ENCODE measurements around the gene CALCR. TPM values are rescaled to one million over a fixed set of nuclear protein-coding genes. Genes with fewer than 3 reads are reported as not detected.

Gene CALCR
- total and polyA plus RNA-seq, 4 donors: 0.04 to 0.20 (median 0.09) TPM

GRCh38 chr7:93471456-93471855, 103.1 kb downstream of the CALCR start:
- no peaks in the 10 kb centered on the region for H3K9me3 ChIP-seq (ENCODE audit: control insufficient read depth in 4 of 4, insufficient read depth in 3 of 4, low read length in 3 of 4)
- no peak overlapping the region for H3K9ac ChIP-seq (ENCODE audit: insufficient read depth in 1 of 2, low read length in 2 of 2)
- 76 to 79% methylated on average over 2 of the region's 2 CpGs for whole genome bisulfite sequencing, 2 donors
- no peaks in the 10 kb centered on the region for H3K27me3 ChIP-seq (ENCODE audit: control insufficient read depth in 3 of 3, insufficient read depth in 3 of 3, low read length in 2 of 3)
- no peak overlapping the region for H3K27ac ChIP-seq (ENCODE audit: low read depth in 1 of 2, low read length in 1 of 2)
- H3K36me3 ChIP-seq (ENCODE audit: control insufficient read depth in 4 of 4, insufficient read depth in 4 of 4, low read length in 4 of 4): no peaks in the 10 kb centered on the region
- H3K4me3 ChIP-seq: no peak overlapping the region
- ATAC-seq (ENCODE audit: insufficient read depth, low FRiP score) (no peak), DNase-seq (no peak)
- H3K4me1 ChIP-seq (ENCODE audit: control insufficient read depth in 5 of 5, insufficient read depth in 5 of 5, low read length in 5 of 5): no peaks in the 10 kb centered on the region
- no peak for TF ChIP-seq CTCF (IDR thresholded peaks at IDR 0.05; ENCODE audit: control extremely low read depth, extremely low read depth)

- 83 to 91% methylated on average over 2 of the region's 2 CpGs for WGBS, 2 donors
- Histone ChIP-seq H3K27me3 (ENCODE audit: control insufficient read depth in 3 of 3, insufficient read depth in 3 of 3, low read length in 2 of 3) (no peaks in the 10 kb centered on the region), H3K27ac (ENCODE audit: low read depth in 1 of 2, low read length in 1 of 2) (no peak overlapping the region), H3K4me1 (ENCODE audit: control insufficient read depth in 5 of 5, insufficient read depth in 5 of 5, low read length in 5 of 5) (no peaks in the 10 kb centered on the region), H3K36me3 (ENCODE audit: control insufficient read depth in 4 of 4, insufficient read depth in 4 of 4, low read length in 4 of 4) (no peaks in the 10 kb centered on the region), H3K9me3 (ENCODE audit: control insufficient read depth in 4 of 4, insufficient read depth in 3 of 4, low read length in 3 of 4) (no peaks in the 10 kb centered on the region), H3K9ac (ENCODE audit: insufficient read depth in 1 of 2, low read length in 2 of 2) (no peak overlapping the region), H3K4me3 (no peak overlapping the region)
- ATAC-seq (ENCODE audit: insufficient read depth, low FRiP score): no peak
- DNase-seq: no peak
- TF ChIP-seq CTCF (IDR thresholded peaks at IDR 0.05; ENCODE audit: control extremely low read depth, extremely low read depth): no peak
These were observed 110.8 kb downstream of the CALCR start for GRCh38 chr7:93463764-93464163.

GRCh38 chr7:93461350-93461749, 113.2 kb downstream of the CALCR start:
- H3K4me1 ChIP-seq (ENCODE audit: control insufficient read depth in 5 of 5, insufficient read depth in 5 of 5, low read length in 5 of 5): no peaks in the 10 kb centered on the region
- ATAC-seq (ENCODE audit: insufficient read depth, low FRiP score) (no peak), DNase-seq (no peak)
- no peaks in the 10 kb centered on the region for H3K9me3 ChIP-seq (ENCODE audit: control insufficient read depth in 4 of 4, insufficient read depth in 3 of 4, low read length in 3 of 4)
- H3K9ac ChIP-seq (ENCODE audit: insufficient read depth in 1 of 2, low read length in 2 of 2): no peak overlapping the region
- H3K4me3 ChIP-seq: no peak overlapping the region
- TF ChIP-seq CTCF (IDR thresholded peaks at IDR 0.05; ENCODE audit: control extremely low read depth, extremely low read depth): no peak
- 62 to 70% methylated on average over 2 of the region's 2 CpGs for WGBS, 2 donors
- no peaks in the 10 kb centered on the region for H3K27me3 ChIP-seq (ENCODE audit: control insufficient read depth in 3 of 3, insufficient read depth in 3 of 3, low read length in 2 of 3)
- H3K36me3 ChIP-seq (ENCODE audit: control insufficient read depth in 4 of 4, insufficient read depth in 4 of 4, low read length in 4 of 4): no peaks in the 10 kb centered on the region
- H3K27ac ChIP-seq (ENCODE audit: low read depth in 1 of 2, low read length in 1 of 2): no peak overlapping the region

- no peak overlapping the region for H3K4me3 ChIP-seq
- H3K36me3 ChIP-seq (ENCODE audit: control insufficient read depth in 4 of 4, insufficient read depth in 4 of 4, low read length in 4 of 4): no peaks in the 10 kb centered on the region
- DNase-seq (no peak), ATAC-seq (ENCODE audit: insufficient read depth, low FRiP score) (no peak)
- 69 to 75% methylated on average over 4 of the region's 4 CpGs for WGBS, 2 donors
- H3K9me3 ChIP-seq (ENCODE audit: control insufficient read depth in 4 of 4, insufficient read depth in 3 of 4, low read length in 3 of 4): no peaks in the 10 kb centered on the region
- H3K4me1 ChIP-seq (ENCODE audit: control insufficient read depth in 5 of 5, insufficient read depth in 5 of 5, low read length in 5 of 5): peaks cover 0 to 9% (median 0%) of the 10 kb centered on the region in 5 donors
- TF ChIP-seq CTCF (IDR thresholded peaks at IDR 0.05; ENCODE audit: control extremely low read depth, extremely low read depth): no peak
- no peaks in the 10 kb centered on the region for H3K27me3 ChIP-seq (ENCODE audit: control insufficient read depth in 3 of 3, insufficient read depth in 3 of 3, low read length in 2 of 3)
- no peak overlapping the region for H3K9ac ChIP-seq (ENCODE audit: insufficient read depth in 1 of 2, low read length in 2 of 2)
- no peak overlapping the region for H3K27ac ChIP-seq (ENCODE audit: low read depth in 1 of 2, low read length in 1 of 2)
These were observed 121.3 kb downstream of the CALCR start for GRCh38 chr7:93453262-93453661.

All from lung (tissue), 12 donors.